GM18502 (cell line): ENCODE data around the gene MYH9.
"Not testable (repeated sequence)": the region's sequence is repeated elsewhere in the genome, so short reads cannot be mapped to it uniquely, and the experiment has no call there.

ENCODE experiments used
- ATAC-seq: cut with Tn5 transposase; IDR thresholded peaks from one replicate; pipeline ENCODE4 v1.9.1; 2021; ENCODE audit warnings: mild to moderate bottlenecking; ENCODE audit not compliant: unreplicated experiment, poor library complexity

The MYH9 gene

GRCh38 chr22:36256478-36256877, 131.3 kb downstream of the MYH9 start:
- no peak for ATAC-seq

- not testable (repeated sequence) for ATAC-seq
Observed at GRCh38 chr22:36255572-36255971, 132.2 kb downstream of the MYH9 start.

- no peak for ATAC-seq
Observed at GRCh38 chr22:36253523-36254490, 134.0 kb downstream of the MYH9 start.

GRCh38 chr22:36252754-36253522, 134.8 kb downstream of the MYH9 start, which contains the start of gene APOL1:
Gene APOL1 (plus strand): TSS chr22:36253133. CDS start chr22:36254956, 1,823 bp downstream.
- ATAC-seq: peak; percentile 58

GRCh38 chr22:36251979-36252608, 135.7 kb downstream of the MYH9 start:
- not testable (repeated sequence) for ATAC-seq

GRCh38 chr22:36250292-36250960, 137.3 kb downstream of the MYH9 start:
- not testable (repeated sequence) for ATAC-seq

- ATAC-seq: no peak
Observed at GRCh38 chr22:36249160-36249559, 138.6 kb downstream of the MYH9 start.

GRCh38 chr22:36247955-36248354, 139.8 kb downstream of the MYH9 start:
- no peak for ATAC-seq

- no peak for ATAC-seq
Observed at GRCh38 chr22:36246718-36247117, 141.0 kb downstream of the MYH9 start.

- no peak for ATAC-seq
Observed at GRCh38 chr22:36245805-36246356, 141.9 kb downstream of the MYH9 start.

GRCh38 chr22:36244522-36245391, 143.0 kb downstream of the MYH9 start:
- no peak for ATAC-seq

GRCh38 chr22:36243986-36244385, 143.8 kb downstream of the MYH9 start:
- ATAC-seq: no peak

GRCh38 chr22:36239401-36240171, 148.2 kb downstream of the MYH9 start, which contains the start of gene APOL2:
Gene APOL2 (minus strand): TSS chr22:36239527. CDS start chr22:36233162, 6,365 bp downstream.
- peak; percentile 92 for ATAC-seq

GRCh38 chr22:36239150-36239400, 148.7 kb downstream of the MYH9 start:
- ATAC-seq: no peak

GRCh38 chr22:36238373-36239149, 149.2 kb downstream of the MYH9 start:
- ATAC-seq: peak; percentile 6

- ATAC-seq: no peak
Observed at GRCh38 chr22:36237462-36238372, 150.1 kb downstream of the MYH9 start.
